HepG2 (cell line): Measurements from ENCODE around the gene ZKSCAN1. TPM values are rescaled to one million over a fixed set of nuclear protein-coding genes. Genes with fewer than 3 reads are reported as not detected.

Source experiments
- CEBPG ChIP-seq: IDR thresholded peaks from 2 replicates; pipeline ENCODE4 v1.6.1; 2016
- FIP1L1 ChIP-seq: fragments of 200-400 bp; formaldehyde crosslinking; IDR thresholded peaks from 2 replicates; pipeline ENCODE4 v1.6.1; 2018; ENCODE audit warnings: low read depth, mild to moderate bottlenecking, low read length, moderate library complexity, borderline replicate concordance; ENCODE audit not compliant: insufficient read depth
- FOXO1 ChIP-seq: sonication (generic); formaldehyde crosslinking; IDR thresholded peaks from 2 replicates; pipeline ENCODE4 v1.4.0; 2020; ENCODE audit warnings: missing genetic modification reagents
- NRL ChIP-seq: sonication (generic); formaldehyde crosslinking; IDR thresholded peaks from 2 replicates; pipeline ENCODE4 v1.5.0; 2020; ENCODE audit warnings: missing genetic modification reagents, mild to moderate bottlenecking, moderate library complexity, borderline replicate concordance
- PBX2 ChIP-seq: IDR thresholded peaks from 2 replicates; pipeline ENCODE4 v1.6.1; 2016; ENCODE audit warnings: control low read depth
- PHF5A ChIP-seq: IDR thresholded peaks from one replicate; pipeline ENCODE4 v1.6.1; 2018; ENCODE audit warnings: low read depth, missing genetic modification reagents; ENCODE audit not compliant: unreplicated experiment
- RBFOX2 ChIP-seq: fragments of 200-400 bp; formaldehyde crosslinking; IDR thresholded peaks from 2 replicates; pipeline ENCODE4 v1.6.1; 2017; ENCODE audit warnings: low read depth, mild to moderate bottlenecking, low read length
- REPIN1 ChIP-seq: sonication (generic); formaldehyde crosslinking; IDR thresholded peaks from 2 replicates; pipeline ENCODE4 v1.8.0; 2022; ENCODE audit warnings: missing genetic modification reagents, low read depth, mild to moderate bottlenecking, borderline replicate concordance
- TGIF2 ChIP-seq: IDR thresholded peaks from 2 replicates; pipeline ENCODE4 v1.6.1; 2016; ENCODE audit warnings: control low read depth, missing compliant biosample characterization
- USF2 ChIP-seq, 2 experiments: sonication (generic) in 1 of 2; formaldehyde crosslinking in 1 of 2; IDR thresholded peaks; 2 replicates each; pipeline versions ENCODE4 v1.5.1 to v1.6.1; 2011 to 2020; ENCODE audit warnings: borderline replicate concordance in 1 of 2, low read depth in 1 of 2, low read length in 1 of 2, mild to moderate bottlenecking in 1 of 2, missing genetic modification reagents in 1 of 2, moderate library complexity in 1 of 2
- ZFP41 ChIP-seq: sonication (generic); formaldehyde crosslinking; IDR thresholded peaks from 2 replicates; pipeline ENCODE4 v1.4.0; 2020; ENCODE audit warnings: mild to moderate bottlenecking, missing genetic modification reagents, borderline replicate concordance
- ZNF142 ChIP-seq: sonication (generic); formaldehyde crosslinking; IDR thresholded peaks from 2 replicates; pipeline ENCODE4 v1.4.0; 2020; ENCODE audit warnings: missing genetic modification reagents
- ZNF512 ChIP-seq: sonication (generic); formaldehyde crosslinking; IDR thresholded peaks from 2 replicates; pipeline ENCODE4 v1.4.0; 2020; ENCODE audit warnings: mild to moderate bottlenecking, missing genetic modification reagents
- ZNF576 ChIP-seq: sonication (generic); formaldehyde crosslinking; IDR thresholded peaks from 2 replicates; pipeline ENCODE4 v1.4.0; 2020; ENCODE audit warnings: mild to moderate bottlenecking, missing genetic modification reagents
- ZNF780A ChIP-seq: sonication (generic); formaldehyde crosslinking; IDR thresholded peaks from 2 replicates; pipeline ENCODE4 v1.8.0; 2022; ENCODE audit warnings: mild to moderate bottlenecking, missing genetic modification reagents, moderate library complexity
- ZNF816 ChIP-seq: sonication (generic); formaldehyde crosslinking; IDR thresholded peaks from 2 replicates; pipeline ENCODE4 v1.8.0; 2022; ENCODE audit warnings: missing genetic modification reagents, mild to moderate bottlenecking, borderline replicate concordance
- polyA plus RNA-seq, 8 experiments: library from polyadenylated mRNA; depleted of rRNA in 3 of 8; stranded (reverse) in 7 of 8; unstranded in 1 of 8; fragments of >200 nt; fragmentation: Illumina TruSeq in 4 of 8; extraction: Trizol in 4 of 8; gene quantifications; 2 replicates each; pipeline versions ENCODE4 v1.2.1 to v1.2.3, GENCODE V29; 2011 to 2016; ENCODE audit warnings: low read depth in 4 of 8, missing spikeins in 1 of 8, mixed read lengths in 1 of 8; ENCODE audit not compliant: insufficient read depth in 1 of 8
- total RNA-seq, 5 experiments: library from RNA; depleted of rRNA; stranded (reverse); fragments of >200 nt; fragmentation: Illumina TruSeq; extraction: Trizol; gene quantifications; 2 replicates each; pipeline ENCODE4 v1.2.3, GENCODE V29; 2016; ENCODE audit warnings: low read depth in 1 of 5

Gene ZKSCAN1
- total and polyA plus RNA-seq, 2 of the 13 experiments (the other 11 are each of a cell fraction or from before 2014, with no cell fraction given): 46.4 to 60.6 TPM

- TF ChIP-seq ZNF142 (CRISPR knock-in tag) (peak; percentile 72; the same call in 1 of the 2 replicates), ZNF780A (CRISPR knock-in tag) (no peak; the same call in 1 of the 2 replicates), TGIF2 (CRISPR knock-in tag) (peak; percentile 67; the same call in 1 of the 2 replicates), ZNF512 (CRISPR knock-in tag) (no peak), ZFP41 (CRISPR knock-in tag) (no peak), FIP1L1 (no peak), PBX2 (CRISPR knock-in tag) (no peak), NRL (peak; percentile 98), ZNF816 (CRISPR knock-in tag) (peak; percentile 47; the same call in 1 of the 2 replicates), CEBPG (CRISPR knock-in tag) (no peak), REPIN1 (CRISPR knock-in tag) (peak; percentile 85), USF2 (IDR thresholded peaks at IDR 0.05; ENCODE audit: low read depth, low read length) (no peak), USF2 (CRISPR knock-in tag; IDR thresholded peaks at IDR 0.05; ENCODE audit: borderline replicate concordance) (peak; percentile 8; the same call in 1 of the 2 replicates), FOXO1 (CRISPR knock-in tag) (peak; percentile 58; the same call in 1 of the 2 replicates), ZNF576 (CRISPR knock-in tag) (0 out of 2 replicates have a peak, but pooled peaks have one; percentile 30), RBFOX2 (peak; percentile 98), PHF5A (peak; percentile 81)
These were observed 73.4 kb downstream of the ZKSCAN1 start, which contains the start of gene COPS6 (continued) for GRCh38 chr7:100088621-100089457.
